ENCODE measurements around the gene TAF8. TPM values are rescaled to one million over a fixed set of nuclear protein-coding genes. Genes with fewer than 3 reads are reported as not detected.
"Not testable (repeated sequence)": the region's sequence is repeated elsewhere in the genome, so short reads cannot be mapped to it uniquely, and the experiment has no call there.

The TAF8 gene
- total RNA-seq, 2 experiments from 2014 or later = 30.1 to 34.7 TPM

- no peaks in the 10 kb centered on the region for H3K9me3 Mint-ChIP-seq
- H3K27me3 Mint-ChIP-seq = no peaks in the 10 kb centered on the region
- TF ChIP-seq, protein P1, sequence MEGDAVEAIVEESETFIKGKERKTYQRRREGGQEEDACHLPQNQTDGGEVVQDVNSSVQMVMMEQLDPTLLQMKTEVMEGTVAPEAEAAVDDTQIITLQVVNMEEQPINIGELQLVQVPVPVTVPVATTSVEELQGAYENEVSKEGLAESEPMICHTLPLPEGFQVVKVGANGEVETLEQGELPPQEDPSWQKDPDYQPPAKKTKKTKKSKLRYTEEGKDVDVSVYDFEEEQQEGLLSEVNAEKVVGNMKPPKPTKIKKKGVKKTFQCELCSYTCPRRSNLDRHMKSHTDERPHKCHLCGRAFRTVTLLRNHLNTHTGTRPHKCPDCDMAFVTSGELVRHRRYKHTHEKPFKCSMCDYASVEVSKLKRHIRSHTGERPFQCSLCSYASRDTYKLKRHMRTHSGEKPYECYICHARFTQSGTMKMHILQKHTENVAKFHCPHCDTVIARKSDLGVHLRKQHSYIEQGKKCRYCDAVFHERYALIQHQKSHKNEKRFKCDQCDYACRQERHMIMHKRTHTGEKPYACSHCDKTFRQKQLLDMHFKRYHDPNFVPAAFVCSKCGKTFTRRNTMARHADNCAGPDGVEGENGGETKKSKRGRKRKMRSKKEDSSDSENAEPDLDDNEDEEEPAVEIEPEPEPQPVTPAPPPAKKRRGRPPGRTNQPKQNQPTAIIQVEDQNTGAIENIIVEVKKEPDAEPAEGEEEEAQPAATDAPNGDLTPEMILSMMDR (IDR thresholded peaks at IDR 0.05) = no peak
- ATAC-seq (ENCODE audit: poor library complexity) (peak; percentile 57), DNase-seq (peak in 3 of 14 experiments; percentile 40 to 55 (median 46))
- peaks cover 81% of the 10 kb centered on the region for H3K4me1 Mint-ChIP-seq (ENCODE audit: low read depth)
- H3K27ac Mint-ChIP-seq = peak overlapping the region; percentile 94
- Histone ChIP-seq H3K27me3 (ENCODE audit: control insufficient read depth in 1 of 2, insufficient read depth in 2 of 2, low read length in 2 of 2) (no peaks in the 10 kb centered on the region), H3K36me3 (ENCODE audit: insufficient read depth, low read length) (peaks cover 74% of the 10 kb centered on the region), H3K4me1 (ENCODE audit: insufficient read depth, low read length) (peaks cover 98% of the 10 kb centered on the region), H3K4me3 (ENCODE audit: low read length) (peak overlapping the region; percentile 32), H3K27ac (ENCODE audit: low read depth in 1 of 2, low read length in 2 of 2) (peak overlapping the region; percentile 58 to 69), H3K9me3 (ENCODE audit: control insufficient read depth in 1 of 2, insufficient read depth in 1 of 2, low read length in 2 of 2) (no peaks in the 10 kb centered on the region)
- POLR2A ChIA-PET = interaction anchor here (0.9 to 7.7 kb wide), 7 partner anchors 8 to 91 kb away, joined by 3 to 43 read pairs (median 6); no protein-coding TSS in a partner anchor
- CTCF ChIA-PET = interaction anchor here (0.8 to 3.1 kb wide), 2 partner anchors 13 to 92 kb away, joined by 3 to 9 read pairs; no protein-coding TSS in a partner anchor
- peaks cover 83% of the 10 kb centered on the region for H3K36me3 Mint-ChIP-seq (ENCODE audit: low read depth)
- H3K4me3 Mint-ChIP-seq = peak overlapping the region; percentile 72
- intact Hi-C loops (cut with DNase I, micrococcal nuclease) = no loop called here
Measured at GRCh38 chr6:42030585-42031506, 19.5 kb upstream of the TAF8 start.

DNA sequence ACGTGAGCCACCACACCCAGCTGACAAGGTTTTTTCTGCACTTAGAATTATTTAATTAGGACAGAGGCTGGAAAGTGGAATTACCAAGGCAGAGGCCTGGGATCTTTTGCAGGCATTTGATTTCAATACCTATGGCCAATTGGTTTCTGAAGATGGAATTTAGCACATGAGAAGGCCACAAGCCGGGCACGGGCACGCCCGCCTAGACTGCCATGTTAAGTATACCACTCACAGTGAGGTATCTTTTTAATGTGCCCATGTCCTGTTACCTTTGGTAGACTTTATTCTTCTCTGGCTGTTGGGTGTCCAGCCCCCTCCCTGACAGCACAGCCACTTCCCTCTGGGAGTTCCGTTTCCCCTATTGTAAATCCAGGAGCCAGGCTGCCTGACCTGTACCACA, 18.0 kb upstream of the TAF8 start:
- intact Hi-C loops (cut with DNase I, micrococcal nuclease) = no loop called here
- TF ChIP-seq, protein P1 (IDR thresholded peaks at IDR 0.05) = no peak
- H3K4me3 Mint-ChIP-seq = peak overlapping the region; percentile 76
- no peaks in the 10 kb centered on the region for H3K27me3 Mint-ChIP-seq
- Histone ChIP-seq H3K36me3 (ENCODE audit: insufficient read depth, low read length) (peaks cover 69% of the 10 kb centered on the region), H3K4me1 (ENCODE audit: insufficient read depth, low read length) (peaks cover 97% of the 10 kb centered on the region), H3K27me3 (ENCODE audit: control insufficient read depth in 1 of 2, insufficient read depth in 2 of 2, low read length in 2 of 2) (no peaks in the 10 kb centered on the region), H3K9me3 (ENCODE audit: control insufficient read depth in 1 of 2, insufficient read depth in 1 of 2, low read length in 2 of 2) (no peaks in the 10 kb centered on the region), H3K27ac (ENCODE audit: low read depth in 1 of 2, low read length in 2 of 2) (peak overlapping the region in 1 of 2 donors; percentile 16), H3K4me3 (ENCODE audit: low read length) (no peak overlapping the region)
- peaks cover 73% of the 10 kb centered on the region for H3K36me3 Mint-ChIP-seq (ENCODE audit: low read depth)
- CTCF ChIA-PET = interaction anchor here (1.3 to 3.1 kb wide), 2 partner anchors 12 to 18 kb away, joined by 3 to 9 read pairs; partner anchors contain the start of gene TAF8
- peak in 1 of 14 experiments; percentile 25 for DNase-seq
- H3K27ac Mint-ChIP-seq = peak overlapping the region; percentile 94
- ATAC-seq (ENCODE audit: poor library complexity) = no peak
- H3K4me1 Mint-ChIP-seq (ENCODE audit: low read depth) = peaks cover 72% of the 10 kb centered on the region
- no peaks in the 10 kb centered on the region for H3K9me3 Mint-ChIP-seq
- POLR2A ChIA-PET = interaction anchor here (0.6 to 2.9 kb wide), 4 partner anchors 12 to 47 kb away, joined by 3 to 9 read pairs (median 3); partner anchors contain the start of gene TAF8

- CTCF ChIA-PET; H3K4me3 ChIP-seq (ENCODE audit: low read length); H3K9me3 Mint-ChIP-seq; DNase-seq; H3K27me3 ChIP-seq (ENCODE audit: control insufficient read depth in 1 of 2, insufficient read depth in 2 of 2, low read length in 2 of 2); H3K9me3 ChIP-seq (ENCODE audit: control insufficient read depth in 1 of 2, insufficient read depth in 1 of 2, low read length in 2 of 2); ATAC-seq (ENCODE audit: poor library complexity); H3K27me3 Mint-ChIP-seq: not testable (repeated sequence)
- intact Hi-C loops (cut with DNase I, micrococcal nuclease) = loop anchor here in 1 of 2 experiments (2.0 kb wide), 1 partner anchor 15 kb away; no protein-coding TSS in a partner anchor
- POLR2A ChIA-PET = interaction anchor here (1.7 kb wide), 1 partner anchor 21 kb away, joined by 4 read pairs; no protein-coding TSS in a partner anchor
- H3K36me3 Mint-ChIP-seq (ENCODE audit: low read depth) = peaks cover 66% of the 10 kb centered on the region
- H3K4me3 Mint-ChIP-seq = peak overlapping the region; percentile 48
- Histone ChIP-seq H3K27ac (ENCODE audit: low read depth in 1 of 2, low read length in 2 of 2) (peak overlapping the region in 1 of 2 donors; percentile 22), H3K36me3 (ENCODE audit: insufficient read depth, low read length) (peaks cover 42% of the 10 kb centered on the region), H3K4me1 (ENCODE audit: insufficient read depth, low read length) (peaks cover 98% of the 10 kb centered on the region)
- H3K4me1 Mint-ChIP-seq (ENCODE audit: low read depth) = peaks cover 70% of the 10 kb centered on the region
- H3K27ac Mint-ChIP-seq = peak overlapping the region; percentile 89
Measured at GRCh38 chr6:42037669-42038068, 12.7 kb upstream of the TAF8 start.
